Measurements from ENCODE around the gene ZNF462. TPM values are rescaled to one million over a fixed set of nuclear protein-coding genes. Genes with fewer than 3 reads are reported as not detected.

The ZNF462 gene
- total and polyA plus RNA-seq, 2 of the 13 experiments (the other 11 are each of a cell fraction or from before 2014, with no cell fraction given), result not detected

DNA sequence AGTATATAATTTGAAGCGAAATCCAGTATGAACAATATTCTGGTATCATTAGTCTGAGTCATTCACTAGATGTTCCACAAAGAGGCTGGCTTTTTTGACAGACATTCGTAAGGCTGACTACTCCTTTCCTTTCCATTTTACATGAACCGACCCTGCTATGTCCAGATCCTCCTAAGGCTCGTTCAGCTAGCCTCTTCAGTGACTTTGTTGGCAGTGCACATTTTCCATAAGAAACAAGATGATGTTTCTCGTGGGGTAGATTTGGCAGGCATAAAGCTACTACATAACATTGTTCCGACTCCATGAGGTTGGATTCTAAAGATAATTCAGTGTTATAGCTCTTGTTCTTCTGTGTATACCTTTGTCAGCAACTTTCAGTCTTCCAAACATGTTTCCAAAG, 49.0 kb downstream of the ZNF462 start (continued):
- no peak for TF ChIP-seq ZNF333 (CRISPR knock-in tag; IDR thresholded peaks at IDR 0.05; ENCODE audit: borderline replicate concordance)
- no peak for TF ChIP-seq MAFK (conservative IDR thresholded peaks at IDR 0.05 in 1 of 2, IDR thresholded peaks at IDR 0.05 in 1 of 2; ENCODE audit: low read length in 2 of 2)

GRCh38 chr9:106913276-106913675, 50.3 kb downstream of the ZNF462 start:
- no peaks in the 10 kb centered on the region for H4K20me1 ChIP-seq (ENCODE audit: insufficient read depth, low read length)
- H3K9me3 ChIP-seq (ENCODE audit: low read length), result no peaks in the 10 kb centered on the region
- DNase-seq (ENCODE audit: low spot score) (no peak), ATAC-seq (no peak), FAIRE-seq (no peak)
- in situ Hi-C loops (cut with HindIII; ENCODE audit: extremely low pct_ligation_motif_present, low pct_unique_long_range_greater_than_20kb), result no loop called here
- TF ChIP-seq ZNF557 (CRISPR knock-in tag; IDR thresholded peaks at IDR 0.05) (no peak), FOXP1 (IDR thresholded peaks at IDR 0.05) (no peak), FOXP1 (CRISPR knock-in tag; IDR thresholded peaks at IDR 0.05) (no peak), ZFP41 (CRISPR knock-in tag; IDR thresholded peaks at IDR 0.05; ENCODE audit: borderline replicate concordance) (no peak), ESRRA (CRISPR knock-in tag; IDR thresholded peaks at IDR 0.05; ENCODE audit: low read depth) (no peak), THAP11 (CRISPR knock-in tag; IDR thresholded peaks at IDR 0.05) (no peak), ZFX (CRISPR knock-in tag; IDR thresholded peaks at IDR 0.05; ENCODE audit: low read depth) (no peak), RAD51 (IDR thresholded peaks at IDR 0.05; ENCODE audit: borderline replicate concordance) (no peak), ARID4A (CRISPR knock-in tag; IDR thresholded peaks at IDR 0.05; ENCODE audit: borderline replicate concordance) (no peak), YEATS2 (CRISPR knock-in tag; IDR thresholded peaks at IDR 0.05; ENCODE audit: borderline replicate concordance) (no peak)
- TF ChIP-seq, protein P1, sequence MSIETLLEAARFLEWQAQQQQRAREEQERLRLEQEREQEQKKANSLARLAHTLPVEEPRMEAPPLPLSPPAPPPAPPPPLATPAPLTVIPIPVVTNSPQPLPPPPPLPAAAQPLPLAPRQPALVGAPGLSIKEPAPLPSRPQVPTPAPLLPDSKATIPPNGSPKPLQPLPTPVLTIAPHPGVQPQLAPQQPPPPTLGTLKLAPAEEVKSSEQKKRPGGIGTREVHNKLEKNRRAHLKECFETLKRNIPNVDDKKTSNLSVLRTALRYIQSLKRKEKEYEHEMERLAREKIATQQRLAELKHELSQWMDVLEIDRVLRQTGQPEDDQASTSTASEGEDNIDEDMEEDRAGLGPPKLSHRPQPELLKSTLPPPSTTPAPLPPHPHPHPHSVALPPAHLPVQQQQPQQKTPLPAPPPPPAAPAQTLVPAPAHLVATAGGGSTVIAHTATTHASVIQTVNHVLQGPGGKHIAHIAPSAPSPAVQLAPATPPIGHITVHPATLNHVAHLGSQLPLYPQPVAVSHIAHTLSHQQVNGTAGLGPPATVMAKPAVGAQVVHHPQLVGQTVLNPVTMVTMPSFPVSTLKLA (IDR thresholded peaks at IDR 0.05), result no peak
- H3K79me2 ChIP-seq (ENCODE audit: insufficient read depth, low read length), result no peaks in the 10 kb centered on the region
- no TSS peak for BruUV-seq (replicated peaks)
- ChIA-PET CTCF (ENCODE audit: low intra/inter-chr PET ratio, low total read pairs) (no interaction called here), POLR2A (no interaction called here)
- no peaks in the 10 kb centered on the region for H3K27me3 ChIP-seq (ENCODE audit: control insufficient read depth in 1 of 2, insufficient read depth in 2 of 2, low read length in 2 of 2)
- intact Hi-C loops (cut with micrococcal nuclease; ENCODE audit: unreplicated experiment), result no loop called here
- 6% methylated on average over 5 of the region's 5 CpGs for WGBS (ENCODE audit: low lambda C conversion rate)
- H3K27ac ChIP-seq (ENCODE audit: extremely low read length, insufficient read depth, low read length), result no peak overlapping the region
- H3K4me2 ChIP-seq (ENCODE audit: low read depth, low read length), result no peak overlapping the region
- no peaks in the 10 kb centered on the region for H3K36me3 ChIP-seq (replicated peaks in 1 of 2; ENCODE audit: control insufficient read depth in 1 of 2, insufficient read depth in 2 of 2, low read length in 2 of 2)
- no peaks in the 10 kb centered on the region for H3K4me1 ChIP-seq (ENCODE audit: insufficient read depth, low read length)
- no peak overlapping the region for H2AFZ ChIP-seq (ENCODE audit: low read length)
- no peak overlapping the region for H3K9ac ChIP-seq (ENCODE audit: insufficient read depth, low read depth, low read length)
- no peak overlapping the region for H3K4me3 ChIP-seq (replicated peaks in 1 of 3; ENCODE audit: insufficient read depth in 1 of 3, low read depth in 2 of 3, low read length in 3 of 3)
